GM12878 (cell line): ENCODE results near the gene TSPAN10. TPM values are rescaled to one million over a fixed set of nuclear protein-coding genes. Genes with fewer than 3 reads are reported as not detected.

ENCODE experiments used
- ASH2L ChIP-seq: fragments of 300-600, 200-600 bp; sonication (generic); IDR thresholded peaks from 2 replicates; pipeline ENCODE4 v1.6.1; 2017; ENCODE audit warnings: low read depth, mild to moderate bottlenecking, borderline replicate concordance
- BCL3 ChIP-seq: IDR thresholded peaks from 2 replicates; pipeline ENCODE4 v1.6.1; 2011; ENCODE audit warnings: borderline replicate concordance, low read depth, mild to moderate bottlenecking, moderate library complexity, low read length; ENCODE audit not compliant: insufficient read depth, poor library complexity, severe bottlenecking
- CBX5 ChIP-seq: sonication (generic); IDR thresholded peaks from 2 replicates; pipeline ENCODE4 v1.6.1; 2016; ENCODE audit warnings: low read depth, moderate library complexity, mild to moderate bottlenecking, inconsistent platforms
- E2F8 ChIP-seq: fragments of 450-650 bp; IDR thresholded peaks from 2 replicates; pipeline ENCODE4 v1.6.1; 2018; ENCODE audit warnings: mild to moderate bottlenecking, low read depth, moderate library complexity; ENCODE audit not compliant: partially characterized antibody
- EED ChIP-seq: sonication (generic); IDR thresholded peaks from 2 replicates; pipeline ENCODE4 v1.6.1; 2016; ENCODE audit warnings: antibody characterized with exemption, low read depth
- EGR1 ChIP-seq, 2 experiments: IDR thresholded peaks; 1 replicate in 1 of 2; 2 replicates in 1 of 2; pipeline ENCODE4 v1.6.1; 2011 to 2012; ENCODE audit warnings: low read depth in 2 of 2, low read length in 2 of 2, borderline replicate concordance in 1 of 2, mild to moderate bottlenecking in 1 of 2, moderate library complexity in 1 of 2
- HDGF ChIP-seq: fragments of 450-650 bp; IDR thresholded peaks from 2 replicates; pipeline ENCODE4 v1.6.1; 2016; ENCODE audit warnings: antibody characterized with exemption
- IRF5 ChIP-seq: fragments of 450-650 bp; IDR thresholded peaks from 2 replicates; pipeline ENCODE4 v1.6.1; 2017; ENCODE audit warnings: borderline replicate concordance
- MEF2B ChIP-seq: fragments of 450-650 bp; IDR thresholded peaks from 2 replicates; pipeline ENCODE4 v1.6.1; 2018; ENCODE audit warnings: mild to moderate bottlenecking, moderate library complexity; ENCODE audit not compliant: partially characterized antibody, poor library complexity, severe bottlenecking
- MLLT1 ChIP-seq: fragments of 450-650 bp; IDR thresholded peaks from 2 replicates; pipeline ENCODE4 v1.6.1; 2016; ENCODE audit warnings: mild to moderate bottlenecking
- POLR2AphosphoS5 ChIP-seq: IDR thresholded peaks from 2 replicates; pipeline ENCODE4 v1.6.1; 2011; ENCODE audit warnings: mild to moderate bottlenecking, low read length, inconsistent platforms
- RCOR1 ChIP-seq: conservative IDR thresholded peaks from 2 replicates; pipeline ENCODE4 v1.6.1; 2012; ENCODE audit warnings: low read depth, low read length, improper control_type of control experiment
- RELB ChIP-seq: fragments of 450-650 bp; IDR thresholded peaks from 2 replicates; pipeline ENCODE4 v1.6.1; 2017; ENCODE audit warnings: low read depth, mild to moderate bottlenecking, moderate library complexity
- STAT3 ChIP-seq: IDR thresholded peaks from 2 replicates; pipeline ENCODE4 v1.6.1; 2011; ENCODE audit warnings: low read depth, low read length, improper control_type of control experiment
- TAF1 ChIP-seq: IDR thresholded peaks from 2 replicates; pipeline ENCODE4 v1.6.1; 2011; ENCODE audit warnings: mild to moderate bottlenecking, low read depth, low read length, borderline replicate concordance
- ZBTB33 ChIP-seq: fragments of 450-650 bp; IDR thresholded peaks from 2 replicates; pipeline ENCODE4 v1.6.1; 2017; ENCODE audit warnings: mild to moderate bottlenecking
- polyA plus RNA-seq, 11 experiments: library from polyadenylated mRNA; depleted of rRNA in 4 of 11; unstranded in 6 of 11; stranded (reverse) in 5 of 11; fragments of >200 nt; fragmentation: Nextera tagmentation in 4 of 11; fragmentation: Illumina TruSeq in 1 of 11; extraction: Ambion mirVana in 4 of 11; extraction: Trizol in 1 of 11; gene quantifications; 1 replicate in 1 of 11; 2 replicates in 10 of 11; pipeline versions ENCODE4 v1.2.1 to v1.2.3, GENCODE V29; 2011 to 2016; ENCODE audit warnings: inconsistent platforms in 2 of 11, missing spikeins in 2 of 11, low read depth in 1 of 11
- total RNA-seq, 4 experiments: library from RNA; depleted of rRNA in 3 of 4; stranded (reverse); fragments of >200 nt in 3 of 4; fragmentation: Illumina TruSeq in 1 of 4; extraction: Trizol in 1 of 4; gene quantifications; 2 replicates each; pipeline versions ENCODE4 v1.2.1 to v1.2.3, GENCODE V29; 2013 to 2021

Gene TSPAN10
- total and polyA plus RNA-seq, 10 of the 15 experiments (the other 5 are each of a cell fraction or from before 2014, with no cell fraction given) = 0.13 to 0.82 (median 0.43) TPM

- TF ChIP-seq BCL3 (no peak), RELB (peak; percentile 73; the same call in 1 of the 2 replicates), CBX5 (no peak), STAT3 (no peak), ZBTB33 (no peak), E2F8 (no peak), MLLT1 (peak; percentile 41; the same call in 1 of the 2 replicates), HDGF (no peak), EGR1 (IDR thresholded peaks at IDR 0.05; ENCODE audit: borderline replicate concordance in 1 of 2, low read depth in 2 of 2, low read length in 2 of 2) (no peak), ASH2L (no peak), RCOR1 (no peak), MEF2B (peak; percentile 15), TAF1 (peak; percentile 62; the same call in 1 of the 2 replicates), EED (0 out of 2 replicates have a peak, but pooled peaks have one; percentile 53), IRF5 (no peak), POLR2AphosphoS5 (peak; percentile 73; the same call in 1 of the 2 replicates)
Measured at GRCh38 chr17:81683584-81684441, 46.8 kb downstream of the TSPAN10 start, which contains the start of the genes ARL16 and HGS (continued).
